Keratinocyte (primary cell): ENCODE results near the gene DCAF8.

Experiments
- EZH2 ChIP-seq: IDR thresholded peaks from one replicate; pipeline ENCODE4 v1.6.1; 2012; ENCODE audit warnings: inconsistent platforms, mild to moderate bottlenecking, low read length, moderate library complexity
- TF ChIP-seq, protein P1 (sequence below), 3 experiments: IDR thresholded peaks in 1 of 3; conservative IDR thresholded peaks in 1 of 3; optimal IDR thresholded peaks in 1 of 3; 2 replicates in 2 of 3; 3 replicates in 1 of 3; pipeline versions ENCODE3 to v1.5.1; 2011; ENCODE audit warnings: low read length in 3 of 3, mild to moderate bottlenecking in 3 of 3, moderate library complexity in 2 of 3, control low read depth in 1 of 3, inconsistent platforms in 1 of 3; ENCODE audit not compliant: insufficient read depth in 2 of 3; ENCODE audit errors: extremely low read depth in 1 of 3

DNA sequence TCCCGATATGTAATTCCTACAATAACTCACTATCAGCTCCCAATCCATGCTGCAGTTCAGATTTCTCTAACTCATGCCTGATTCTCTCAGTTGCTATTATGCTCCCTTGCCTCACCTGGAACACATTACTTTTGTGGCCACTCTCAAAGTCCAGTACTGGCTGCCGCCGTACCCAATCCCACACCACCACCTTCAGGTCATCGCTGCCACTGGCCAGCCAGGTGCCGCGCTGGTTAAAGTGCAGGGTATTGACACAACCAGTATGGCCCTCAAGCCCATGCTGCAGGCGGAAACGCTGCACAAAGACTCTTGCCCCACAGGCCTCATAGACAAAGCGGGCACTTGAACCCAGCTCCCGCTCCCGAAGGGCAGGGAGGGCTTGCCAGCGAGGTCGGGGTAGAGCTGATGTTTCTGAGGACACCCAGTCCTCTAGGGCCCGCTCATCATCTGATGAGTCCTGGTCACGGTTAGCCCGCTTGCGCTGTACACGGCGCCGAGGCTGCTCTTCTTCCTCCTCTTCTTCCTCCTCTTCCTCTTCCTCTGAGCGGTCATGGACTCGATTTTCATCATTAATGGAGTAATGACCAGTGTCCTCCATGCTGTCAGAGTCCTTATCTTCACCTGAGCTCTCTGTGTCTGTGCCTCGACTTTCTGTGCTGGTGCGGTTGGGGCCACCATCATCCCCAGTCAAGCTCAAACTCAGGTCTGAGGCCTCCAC, 22.6 kb downstream of the DCAF8 start:
- TF ChIP-seq, protein P1, sequence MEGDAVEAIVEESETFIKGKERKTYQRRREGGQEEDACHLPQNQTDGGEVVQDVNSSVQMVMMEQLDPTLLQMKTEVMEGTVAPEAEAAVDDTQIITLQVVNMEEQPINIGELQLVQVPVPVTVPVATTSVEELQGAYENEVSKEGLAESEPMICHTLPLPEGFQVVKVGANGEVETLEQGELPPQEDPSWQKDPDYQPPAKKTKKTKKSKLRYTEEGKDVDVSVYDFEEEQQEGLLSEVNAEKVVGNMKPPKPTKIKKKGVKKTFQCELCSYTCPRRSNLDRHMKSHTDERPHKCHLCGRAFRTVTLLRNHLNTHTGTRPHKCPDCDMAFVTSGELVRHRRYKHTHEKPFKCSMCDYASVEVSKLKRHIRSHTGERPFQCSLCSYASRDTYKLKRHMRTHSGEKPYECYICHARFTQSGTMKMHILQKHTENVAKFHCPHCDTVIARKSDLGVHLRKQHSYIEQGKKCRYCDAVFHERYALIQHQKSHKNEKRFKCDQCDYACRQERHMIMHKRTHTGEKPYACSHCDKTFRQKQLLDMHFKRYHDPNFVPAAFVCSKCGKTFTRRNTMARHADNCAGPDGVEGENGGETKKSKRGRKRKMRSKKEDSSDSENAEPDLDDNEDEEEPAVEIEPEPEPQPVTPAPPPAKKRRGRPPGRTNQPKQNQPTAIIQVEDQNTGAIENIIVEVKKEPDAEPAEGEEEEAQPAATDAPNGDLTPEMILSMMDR (optimal IDR thresholded peaks at IDR 0.05 in 1 of 3, IDR thresholded peaks at IDR 0.05 in 1 of 3, conservative IDR thresholded peaks at IDR 0.05 in 1 of 3; ENCODE audit: extremely low read depth in 1 of 3, insufficient read depth in 2 of 3, low read length in 3 of 3): no peak
- TF ChIP-seq EZH2: no peak
